OCI-LY1 (cell line): ENCODE results near the gene ALDH3B2.

Experiments used
- H2AFZ ChIP-seq: fragments of 200-600 bp; sonication (generic), shearing (Covaris generic); 2 replicates; pipeline ENCODE4 v1.6.0; 2014; ENCODE audit warnings: antibody characterized with exemption, mild to moderate bottlenecking, low read length
- H3F3A ChIP-seq: fragments of 200-600 bp; sonication (generic), shearing (Covaris generic); 2 replicates; pipeline ENCODE4 v1.6.0; 2014; ENCODE audit warnings: mild to moderate bottlenecking, antibody characterized with exemption, low read length, moderate library complexity; ENCODE audit not compliant: insufficient read depth
- H3K27ac ChIP-seq: fragments of 200-600 bp; sonication (generic); 2 replicates; pipeline ENCODE4 v1.5.1; 2014; ENCODE audit warnings: low read length, mixed run types, mild to moderate bottlenecking, low read depth; ENCODE audit not compliant: poor library complexity, severe bottlenecking
- H3K27me3 ChIP-seq: fragments of 200-600 bp; sonication (generic); 2 replicates; pipeline ENCODE4 v1.6.0; 2014; ENCODE audit warnings: antibody characterized with exemption, mild to moderate bottlenecking, low read length, moderate library complexity; ENCODE audit not compliant: insufficient read depth
- H3K36me3 ChIP-seq: fragments of 200-600 bp; sonication (generic); 2 replicates; pipeline ENCODE4 v1.6.1; 2014; ENCODE audit warnings: mild to moderate bottlenecking, antibody characterized with exemption, low read length, moderate library complexity, mixed read lengths; ENCODE audit not compliant: insufficient read depth
- H3K4me1 ChIP-seq: fragments of 200-600 bp; sonication (generic); 2 replicates; pipeline ENCODE4 v1.5.1; 2014; ENCODE audit warnings: mild to moderate bottlenecking, low read length, moderate library complexity; ENCODE audit not compliant: insufficient read depth, severe bottlenecking
- H3K4me2 ChIP-seq: fragments of 200-600 bp; sonication (generic), shearing (Covaris generic); 2 replicates; pipeline ENCODE4 v1.6.1; 2014; ENCODE audit warnings: low read length
- H3K4me3 ChIP-seq: fragments of 200-600 bp; sonication (generic); 2 replicates; pipeline ENCODE4 v1.5.1; 2014; ENCODE audit warnings: low read length, low read depth, mild to moderate bottlenecking, mixed read lengths; ENCODE audit not compliant: poor library complexity, severe bottlenecking
- H3K79me2 ChIP-seq: fragments of 200-600 bp; shearing (Covaris generic); 2 replicates; pipeline ENCODE4 v1.6.1; 2016; ENCODE audit warnings: mixed run types, low read length, mixed read lengths; ENCODE audit not compliant: insufficient read depth
- H3K9ac ChIP-seq: fragments of 200-600 bp; sonication (generic), shearing (Covaris generic); 2 replicates; pipeline ENCODE4 v1.6.1; 2014; ENCODE audit warnings: mild to moderate bottlenecking, low read length, mixed read lengths
- H3K9me2 ChIP-seq: fragments of 200-600 bp; sonication (generic), shearing (Covaris generic); 2 replicates; pipeline ENCODE4 v1.6.1; 2014; ENCODE audit warnings: low read depth, mild to moderate bottlenecking, low read length, mixed read lengths
- H3K9me3 ChIP-seq: fragments of 200-600 bp; shearing (Covaris generic); 2 replicates; pipeline ENCODE4 v1.6.1; 2014; ENCODE audit warnings: low read length, mixed read lengths
- H4K20me1 ChIP-seq: fragments of 200-600 bp; sonication (generic), shearing (Covaris generic); 2 replicates; pipeline ENCODE4 v1.6.0; 2016; ENCODE audit warnings: mild to moderate bottlenecking, low read length; ENCODE audit not compliant: insufficient read depth
- CTCF ChIP-seq: fragments of 200-600 bp; sonication (generic), shearing (Covaris generic); IDR thresholded peaks from 2 replicates; pipeline ENCODE4 v1.5.1; 2017; ENCODE audit warnings: mild to moderate bottlenecking, antibody characterized with exemption, low read length, moderate library complexity, mixed read lengths
- EZH2 ChIP-seq: fragments of 200-600 bp; sonication (generic), shearing (Covaris generic); IDR thresholded peaks from 2 replicates; pipeline ENCODE4 v1.8.0; 2017; ENCODE audit warnings: borderline replicate concordance, mixed run types, mild to moderate bottlenecking, antibody characterized with exemption, low read length, moderate library complexity, mixed read lengths

ALDH3B2 gene

GRCh38 chr11:67700548-67701262 lies 26.3 kb upstream of the ALDH3B2 start:
- Histone ChIP-seq H3K9me2 (no peaks in the 10 kb centered on the region), H3K9me3 (no peaks in the 10 kb centered on the region), H3K27me3 (peaks cover 10% of the 10 kb centered on the region; the same call in 1 of the 2 replicates), H3K4me1 (no peaks in the 10 kb centered on the region), H3K4me3 (no peak overlapping the region), H2AFZ (no peak overlapping the region), H3K36me3 (no peaks in the 10 kb centered on the region; the same call in 1 of the 2 replicates), H3K4me2 (no peak overlapping the region), H3K27ac (no peak overlapping the region), H3F3A (no peaks in the 10 kb centered on the region), H3K79me2 (no peaks in the 10 kb centered on the region), H3K9ac (no peak overlapping the region), H4K20me1 (no peaks in the 10 kb centered on the region)
- TF ChIP-seq EZH2 (no peak), CTCF (no peak)

- H3K36me3 ChIP-seq: no peaks in the 10 kb centered on the region; the same call in 1 of the 2 replicates
- H3K9me2 ChIP-seq: no peaks in the 10 kb centered on the region
- H3K79me2 ChIP-seq: no peaks in the 10 kb centered on the region
- H3K4me1 ChIP-seq: no peaks in the 10 kb centered on the region
- H4K20me1 ChIP-seq: no peaks in the 10 kb centered on the region
- H3K4me2 ChIP-seq: no peak overlapping the region
- peaks cover 10% of the 10 kb centered on the region; the same call in 1 of the 2 replicates for H3K27me3 ChIP-seq
- H3F3A ChIP-seq: no peaks in the 10 kb centered on the region
- H3K27ac ChIP-seq: no peak overlapping the region
- no peak overlapping the region for H3K9ac ChIP-seq
- no peaks in the 10 kb centered on the region for H3K9me3 ChIP-seq
- TF ChIP-seq CTCF (no peak), EZH2 (no peak)
- H3K4me3 ChIP-seq: no peak overlapping the region
- no peak overlapping the region for H2AFZ ChIP-seq
Measured at GRCh38 chr11:67700141-67700540, 25.7 kb upstream of the ALDH3B2 start.

- no peaks in the 10 kb centered on the region for H3F3A ChIP-seq
- no peak overlapping the region for H3K9ac ChIP-seq
- no peaks in the 10 kb centered on the region for H3K4me1 ChIP-seq
- H3K4me3 ChIP-seq: no peak overlapping the region
- peaks cover 10% of the 10 kb centered on the region; the same call in 1 of the 2 replicates for H3K27me3 ChIP-seq
- no peak overlapping the region for H3K27ac ChIP-seq
- H3K4me2 ChIP-seq: no peak overlapping the region
- no peaks in the 10 kb centered on the region; the same call in 1 of the 2 replicates for H3K36me3 ChIP-seq
- H3K79me2 ChIP-seq: no peaks in the 10 kb centered on the region
- H3K9me3 ChIP-seq: no peaks in the 10 kb centered on the region
- H3K9me2 ChIP-seq: no peaks in the 10 kb centered on the region
- H4K20me1 ChIP-seq: no peaks in the 10 kb centered on the region
- TF ChIP-seq EZH2 (no peak), CTCF (no peak)
- no peak overlapping the region for H2AFZ ChIP-seq
Measured at GRCh38 chr11:67699521-67699920, 25.1 kb upstream of the ALDH3B2 start.
